AG04450 (cell line): ENCODE data around the gene PRKAR1B. TPM values are rescaled to one million over a fixed set of nuclear protein-coding genes. Genes with fewer than 3 reads are reported as not detected.

Source experiments
- CTCF ChIA-PET: fragments of 300-600, 350-600 bp; formaldehyde crosslinking; extraction: SDS; loops from one replicate; lab custom pipeline; 2022; ENCODE audit warnings: antibody characterized with exemption, inconsistent platforms; lab: Charles Lee
- POLR2A ChIA-PET: fragments of 350-600 bp; formaldehyde crosslinking; extraction: SDS; loops from one replicate; lab custom pipeline; 2021; ENCODE audit warnings: antibody characterized with exemption, inconsistent platforms; lab: Yijun Ruan, JAX
- DNase-seq: peaks from one replicate; pipeline ENCODE4 v3.0.0-alpha.2; 2011; ENCODE audit warnings: low read depth, low spot score
- H3K27ac ChIP-seq: one replicate; pipeline ENCODE4 v1.5.1; 2012; ENCODE audit warnings: low read depth, low read length, control low read depth
- H3K27me3 ChIP-seq: one replicate; pipeline ENCODE4 v1.6.0; 2012; ENCODE audit warnings: low read length; ENCODE audit not compliant: control insufficient read depth, insufficient read depth
- H3K4me3 ChIP-seq: 2 replicates; pipeline ENCODE4 v1.5.1; 2011; ENCODE audit warnings: mild to moderate bottlenecking, low read depth, low read length, control low read depth
- H3K9me3 ChIP-seq: 2 replicates; pipeline ENCODE4 v1.5.1; 2012; ENCODE audit warnings: low read length; ENCODE audit not compliant: control insufficient read depth, insufficient read depth
- polyA minus RNA-seq: library from RNA; depleted of rRNA, polyadenylated mRNA; stranded (reverse); fragments of >200 nt; gene quantifications from 2 replicates; pipeline ENCODE4 v1.2.3, GENCODE V29; 2011; rRNA and poly(A)+ RNA removed
- polyA plus RNA-seq: library from polyadenylated mRNA; depleted of rRNA; stranded (reverse); fragments of >200 nt; gene quantifications from 2 replicates; pipeline ENCODE4 v1.2.3, GENCODE V29; 2011; rRNA removed
- TF ChIP-seq, protein P1 (sequence below): IDR thresholded peaks from 2 replicates; pipeline ENCODE4 v1.5.1; 2011; ENCODE audit warnings: low read depth, low read length, control low read depth, inconsistent platforms

PRKAR1B gene
- polyA plus RNA-seq (16.1 and 17.8 TPM in 2 replicates), polyA minus RNA-seq (19.2 and 24.0 TPM in 2 replicates)

DNA sequence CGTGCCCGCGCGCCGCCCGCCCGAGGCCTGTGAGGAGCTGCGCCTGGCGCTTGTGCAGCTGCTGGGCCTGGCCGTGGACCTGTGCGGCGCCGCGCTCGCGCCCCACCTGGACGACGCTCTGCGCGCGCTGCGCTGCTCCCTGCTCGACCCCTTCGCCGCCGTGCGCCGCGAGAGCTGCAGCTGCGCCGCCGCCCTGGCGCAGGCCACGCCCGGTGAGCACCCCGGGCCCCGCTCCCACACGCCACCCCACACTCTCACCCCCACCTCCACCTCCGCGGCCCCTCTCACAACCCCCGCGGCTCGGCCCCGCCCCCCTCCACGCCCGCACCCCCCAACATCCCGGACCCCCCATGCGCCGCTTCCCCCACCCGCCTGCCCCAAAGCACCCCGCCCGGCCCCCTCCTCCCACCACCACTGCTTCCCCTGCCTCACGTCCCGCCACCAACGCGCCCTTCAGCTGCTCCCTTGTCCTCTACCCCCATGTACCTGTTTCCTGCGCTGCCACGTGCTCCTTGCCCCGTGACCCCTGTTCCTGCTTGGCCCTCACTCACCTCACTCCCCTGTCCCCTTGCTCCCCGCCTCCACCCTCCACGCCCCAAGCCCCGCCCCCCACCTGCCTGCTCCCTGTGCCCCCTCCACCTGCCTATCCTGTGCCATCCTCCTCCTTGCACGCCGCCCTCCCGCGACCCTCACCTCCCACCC, at the start of gene PRKAR1B:
PRKAR1B (minus strand) TSS at position 178 of the 702 bp plus-strand sequence. CDS start 15,776 bp downstream, outside the sequence.
- Histone ChIP-seq H3K9me3 (peaks cover 23% of the 10 kb centered on the region), H3K27ac (peak within 1 kb of the TSS; percentile 39), H3K27me3 (no peaks in the 10 kb centered on the region), H3K4me3 (peak within 1 kb of the TSS; percentile 68)
- POLR2A ChIA-PET = interaction anchor here (0.7 kb wide), 1 partner anchor 470 kb away, joined by 6 read pairs; no protein-coding TSS in a partner anchor
- TF ChIP-seq, protein P1, sequence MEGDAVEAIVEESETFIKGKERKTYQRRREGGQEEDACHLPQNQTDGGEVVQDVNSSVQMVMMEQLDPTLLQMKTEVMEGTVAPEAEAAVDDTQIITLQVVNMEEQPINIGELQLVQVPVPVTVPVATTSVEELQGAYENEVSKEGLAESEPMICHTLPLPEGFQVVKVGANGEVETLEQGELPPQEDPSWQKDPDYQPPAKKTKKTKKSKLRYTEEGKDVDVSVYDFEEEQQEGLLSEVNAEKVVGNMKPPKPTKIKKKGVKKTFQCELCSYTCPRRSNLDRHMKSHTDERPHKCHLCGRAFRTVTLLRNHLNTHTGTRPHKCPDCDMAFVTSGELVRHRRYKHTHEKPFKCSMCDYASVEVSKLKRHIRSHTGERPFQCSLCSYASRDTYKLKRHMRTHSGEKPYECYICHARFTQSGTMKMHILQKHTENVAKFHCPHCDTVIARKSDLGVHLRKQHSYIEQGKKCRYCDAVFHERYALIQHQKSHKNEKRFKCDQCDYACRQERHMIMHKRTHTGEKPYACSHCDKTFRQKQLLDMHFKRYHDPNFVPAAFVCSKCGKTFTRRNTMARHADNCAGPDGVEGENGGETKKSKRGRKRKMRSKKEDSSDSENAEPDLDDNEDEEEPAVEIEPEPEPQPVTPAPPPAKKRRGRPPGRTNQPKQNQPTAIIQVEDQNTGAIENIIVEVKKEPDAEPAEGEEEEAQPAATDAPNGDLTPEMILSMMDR = no peak
- CTCF ChIA-PET = no interaction called here
- DNase-seq = no peak

DNA sequence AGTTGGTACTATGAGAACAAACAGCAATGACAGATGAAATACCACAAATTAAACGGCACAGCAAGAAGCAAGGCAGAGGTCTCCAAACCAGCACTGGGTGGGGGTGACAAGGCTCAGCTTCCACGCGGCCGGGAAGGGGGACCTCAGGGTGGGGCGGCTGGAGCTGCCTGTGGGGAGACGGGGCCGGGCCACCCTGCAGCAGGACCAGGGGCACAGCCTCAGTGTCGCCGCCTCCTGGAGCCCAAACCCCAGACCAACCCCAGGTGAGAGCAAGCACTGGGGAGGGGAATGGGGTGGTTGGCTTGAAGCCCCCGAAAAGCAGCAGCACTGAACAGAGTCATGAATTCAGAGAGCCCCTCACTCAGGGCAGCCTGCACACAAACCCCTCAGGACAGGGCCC, 49.3 kb upstream of the PRKAR1B start:
- no peak overlapping the region for H3K4me3 ChIP-seq
- no peak overlapping the region for H3K27ac ChIP-seq
- DNase-seq = no peak
- TF ChIP-seq, protein P1 = no peak
- POLR2A ChIA-PET = no interaction called here
- no peaks in the 10 kb centered on the region for H3K27me3 ChIP-seq
- H3K9me3 ChIP-seq = no peaks in the 10 kb centered on the region
- CTCF ChIA-PET = interaction anchor here (2.1 kb wide), 1 partner anchor 455 kb away, joined by 11 read pairs; no protein-coding TSS in a partner anchor

DNA sequence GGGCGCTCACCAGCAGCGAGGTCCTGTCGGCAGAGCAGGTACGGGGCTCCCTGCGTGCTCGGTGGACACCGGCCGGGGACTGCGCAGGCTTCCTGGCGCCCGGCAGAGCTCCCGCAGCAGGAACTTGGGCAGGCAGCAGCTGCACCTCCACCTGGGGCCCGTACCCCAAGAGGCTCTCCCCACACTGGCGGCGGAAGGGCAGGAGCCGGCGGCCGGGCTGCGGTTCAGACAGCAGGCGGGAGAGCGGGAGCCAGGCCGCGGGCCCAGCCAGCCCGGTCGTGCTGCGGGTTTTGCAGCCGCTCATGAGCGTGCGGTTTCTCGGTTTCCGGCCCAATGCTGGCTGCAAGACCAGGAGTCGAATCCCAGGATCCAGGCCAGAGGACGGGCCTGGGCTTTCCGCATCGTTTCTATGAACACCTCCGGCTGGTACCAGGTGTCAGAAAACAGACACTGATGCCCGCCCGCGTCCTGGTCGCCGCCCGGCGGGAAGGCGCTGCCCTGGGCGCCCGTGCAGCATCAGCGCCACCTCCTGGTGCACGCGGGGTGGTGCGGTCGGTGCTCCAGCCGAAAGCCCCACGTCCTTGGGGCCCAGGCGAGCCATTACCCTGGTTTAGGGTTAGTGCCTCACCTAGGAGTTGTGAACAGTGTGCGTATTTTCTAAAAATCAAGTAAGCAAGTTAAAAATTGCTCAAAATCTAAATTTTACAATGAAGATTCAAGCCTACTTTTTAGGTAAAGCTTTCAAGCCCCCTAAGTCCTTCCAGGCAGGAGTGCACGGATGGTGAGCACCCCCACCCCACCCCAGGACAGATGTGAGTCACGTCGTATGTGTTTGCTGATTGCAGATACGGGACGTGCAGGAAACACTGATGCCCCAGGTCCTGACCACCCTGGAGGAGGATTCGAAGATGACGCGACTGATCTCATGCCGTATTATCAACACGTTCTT, 47.4 kb upstream of the PRKAR1B start:
- POLR2A ChIA-PET = no interaction called here
- TF ChIP-seq, protein P1 = peak; percentile 87

DNA sequence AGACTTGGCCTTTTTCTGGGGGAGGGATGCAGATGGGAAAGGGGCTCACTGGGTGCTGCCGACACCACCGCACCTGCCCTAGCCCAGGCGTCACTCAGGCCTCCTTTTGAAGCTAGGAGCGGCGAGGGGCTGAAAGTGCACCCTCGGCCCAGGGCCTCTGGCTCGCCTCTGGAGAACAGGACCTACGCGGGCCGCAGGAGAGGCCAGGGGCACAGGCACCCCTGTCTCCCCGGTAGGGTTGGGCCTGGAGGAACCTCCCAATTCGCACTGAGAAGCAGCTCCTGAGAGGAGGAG, 46.5 kb upstream of the PRKAR1B start:
- Histone ChIP-seq H3K27ac (no peak overlapping the region), H3K9me3 (no peaks in the 10 kb centered on the region; the same call in 1 of the 2 replicates), H3K4me3 (no peak overlapping the region), H3K27me3 (no peaks in the 10 kb centered on the region)
- CTCF ChIA-PET = interaction anchor here (0.9 to 3.0 kb wide), 3 partner anchors 440 to 452 kb away, joined by 3 to 12 read pairs (median 3); no protein-coding TSS in a partner anchor
- TF ChIP-seq, protein P1 = no peak
- POLR2A ChIA-PET = no interaction called here
- no peak for DNase-seq

More for the DNA sequence above, 47.4 kb upstream of the PRKAR1B start:
- Histone ChIP-seq H3K9me3 (no peaks in the 10 kb centered on the region), H3K27me3 (no peaks in the 10 kb centered on the region), H3K27ac (no peak overlapping the region), H3K4me3 (no peak overlapping the region)
- CTCF ChIA-PET = interaction anchor here (0.6 to 3.0 kb wide), 4 partner anchors 101 to 453 kb away, joined by 3 to 12 read pairs (median 3); no protein-coding TSS in a partner anchor
- DNase-seq = no peak
